CD14-positive monocyte (primary cell): ENCODE results near the gene LGALS8. TPM values are rescaled to one million over a fixed set of nuclear protein-coding genes. Genes with fewer than 3 reads are reported as not detected.

ENCODE experiments used
- DNase-seq, 3 donors: peaks; one replicate each; pipeline ENCODE4 v3.0.0-alpha.2; 2011 to 2022
- H2AFZ ChIP-seq: 2 replicates; pipeline ENCODE4 v1.6.0; 2012; ENCODE audit warnings: mild to moderate bottlenecking, low read depth, low read length, inconsistent platforms; ENCODE audit not compliant: insufficient read depth, poor library complexity, severe bottlenecking
- H3K27ac ChIP-seq, 2 donors: 1 replicate in 1 of 2; 2 replicates in 1 of 2; pipeline ENCODE4 v1.5.1; 2012 to 2013; ENCODE audit warnings: low read length in 2 of 2, control low read depth in 1 of 2, inconsistent platforms in 1 of 2, low read depth in 1 of 2, mild to moderate bottlenecking in 1 of 2
- H3K27me3 ChIP-seq, 2 donors: one replicate each; pipeline versions ENCODE4 v1.6.0 to v1.6.1; 2011 to 2013; ENCODE audit warnings: low read length in 2 of 2; ENCODE audit not compliant: control insufficient read depth in 2 of 2, insufficient read depth in 2 of 2
- H3K36me3 ChIP-seq, 2 donors: replicated peaks in 1 of 2; 1 replicate in 1 of 2; 2 replicates in 1 of 2; pipeline versions ENCODE4 v1.5.1 to v1.6.1; 2012 to 2013; ENCODE audit warnings: low read length in 2 of 2, control low read depth in 1 of 2, inconsistent platforms in 1 of 2, mild to moderate bottlenecking in 1 of 2; ENCODE audit not compliant: insufficient read depth in 2 of 2, control insufficient read depth in 1 of 2
- H3K4me1 ChIP-seq, 2 donors: 1 replicate in 1 of 2; 2 replicates in 1 of 2; pipeline versions ENCODE4 v1.5.1 to v1.6.1; 2012 to 2013; ENCODE audit warnings: low read length in 2 of 2, control low read depth in 1 of 2, inconsistent platforms in 1 of 2, mild to moderate bottlenecking in 1 of 2, moderate library complexity in 1 of 2; ENCODE audit not compliant: insufficient read depth in 2 of 2, control insufficient read depth in 1 of 2
- H3K4me2 ChIP-seq: replicated peaks from 2 replicates; pipeline ENCODE3; 2012; ENCODE audit warnings: low read length, moderate library complexity, mild to moderate bottlenecking; ENCODE audit not compliant: poor library complexity, severe bottlenecking; ENCODE audit errors: extremely low read depth
- H3K4me3 ChIP-seq, 3 experiments: fragments of 200-600 bp in 1 of 3; sonication (generic) in 1 of 3; replicated peaks in 1 of 3; 1 replicate in 2 of 3; 2 replicates in 1 of 3; pipeline ENCODE4 v1.5.1; 2011 to 2013; ENCODE audit warnings: low read length in 3 of 3, mild to moderate bottlenecking in 3 of 3, control low read depth in 2 of 3, low read depth in 2 of 3, inconsistent platforms in 1 of 3, moderate library complexity in 1 of 3
- H3K79me2 ChIP-seq: 2 replicates; pipeline ENCODE4 v1.6.0; 2012; ENCODE audit warnings: mild to moderate bottlenecking, control low read depth, inconsistent platforms, low read length, moderate library complexity; ENCODE audit not compliant: insufficient read depth
- H3K9ac ChIP-seq: 2 replicates; pipeline ENCODE4 v1.6.0; 2017; ENCODE audit warnings: low read length, mild to moderate bottlenecking; ENCODE audit not compliant: insufficient read depth, poor library complexity, severe bottlenecking
- H3K9me3 ChIP-seq, 2 donors: replicated peaks in 1 of 2; 1 replicate in 1 of 2; 2 replicates in 1 of 2; pipeline versions ENCODE4 v1.5.1 to v1.6.1; 2012 to 2013; ENCODE audit warnings: low read length in 2 of 2, control low read depth in 1 of 2; ENCODE audit not compliant: control insufficient read depth in 1 of 2, insufficient read depth in 1 of 2
- H4K20me1 ChIP-seq: 2 replicates; pipeline ENCODE4 v1.6.0; 2012; ENCODE audit warnings: mild to moderate bottlenecking, low read length, control low read depth, moderate library complexity; ENCODE audit not compliant: insufficient read depth
- H3K27ac Mint-ChIP-seq, 7 donors: one replicate each; pipeline ENCODE4 v1.8.0; 2020; ENCODE audit warnings: mild to moderate bottlenecking in 7 of 7, mixed read lengths in 7 of 7, moderate library complexity in 6 of 7, inconsistent platforms in 2 of 7
- H3K27me3 Mint-ChIP-seq, 3 donors: one replicate each; pipeline ENCODE4 v1.8.0; 2021 to 2022; ENCODE audit warnings: low read depth in 3 of 3, mild to moderate bottlenecking in 3 of 3, mixed read lengths in 3 of 3, moderate library complexity in 3 of 3, inconsistent platforms in 1 of 3
- H3K36me3 Mint-ChIP-seq, 2 donors: one replicate each; pipeline ENCODE4 v1.8.0; 2020; ENCODE audit warnings: mixed read lengths in 2 of 2, inconsistent platforms in 1 of 2, mild to moderate bottlenecking in 1 of 2
- H3K4me1 Mint-ChIP-seq: one replicate; pipeline ENCODE4 v1.8.0; 2020; ENCODE audit warnings: mild to moderate bottlenecking, mixed read lengths
- H3K4me3 Mint-ChIP-seq, 2 donors: one replicate each; pipeline ENCODE4 v1.8.0; 2020; ENCODE audit warnings: mild to moderate bottlenecking in 2 of 2, mixed read lengths in 2 of 2, moderate library complexity in 1 of 2
- H3K9me3 Mint-ChIP-seq, 7 donors: one replicate each; pipeline ENCODE4 v1.8.0; 2020 to 2022; ENCODE audit warnings: mixed read lengths in 7 of 7, mild to moderate bottlenecking in 6 of 7, moderate library complexity in 6 of 7, inconsistent platforms in 2 of 7
- CTCF ChIP-seq: fragments of 200-600 bp; IDR thresholded peaks from one replicate; pipeline ENCODE4 v1.8.0; 2022; ENCODE audit warnings: antibody characterized with exemption, mild to moderate bottlenecking
- WGBS: methylation state at CpG from one replicate; pipeline ENCODE4 v1.1.5; 2013; ENCODE audit warnings: missing lambda C conversion rate; ENCODE audit not compliant: insufficient coverage; 5-methylcytosine and 5-hydroxymethylcytosine counted together
- intact Hi-C, 2 donors: fragments of 100-400 bp; cut with micrococcal nuclease; formaldehyde crosslinking; loops; one replicate each; pipeline versions ENCODE4 v1.15.0 to v1.15.1; 2023
- polyA plus RNA-seq, 3 donors: library from polyadenylated mRNA; depleted of rRNA in 1 of 3; unstranded in 2 of 3; stranded (reverse) in 1 of 3; fragments of 300-500 nt in 2 of 3; fragments of >200 nt in 1 of 3; fragmentation: Illumina TruSeq in 2 of 3; gene quantifications; 1 replicate in 2 of 3; 2 replicates in 1 of 3; pipeline ENCODE4 v1.2.3, GENCODE V29; 2012 to 2021

LGALS8 gene
- polyA plus RNA-seq, 3 donors, result 58.9 to 84.6 (median 75.7) TPM

- WGBS, result 80% methylated on average over 1 of the region's 5 CpGs
- Mint-ChIP-seq H3K4me1 (peaks cover 11% of the 10 kb centered on the region), H3K27ac (no peak overlapping the region), H3K4me3 (no peak overlapping the region), H3K36me3 (no peaks in the 10 kb centered on the region), H3K27me3 (peaks cover 0 to 5% (median 4%) of the 10 kb centered on the region in 3 donors), H3K9me3 (no peaks in the 10 kb centered on the region)
- Histone ChIP-seq H3K36me3 (no peaks in the 10 kb centered on the region), H3K27me3 (no peaks in the 10 kb centered on the region), H3K4me1 (peaks cover 12 to 13% of the 10 kb centered on the region in 2 donors), H3K27ac (no peak overlapping the region), H4K20me1 (no peaks in the 10 kb centered on the region), H3K79me2 (no peaks in the 10 kb centered on the region), H3K4me3 (no peak overlapping the region), H3K4me2 (no peak overlapping the region), H2AFZ (no peak overlapping the region), H3K9ac (no peak overlapping the region), H3K9me3 (no peaks in the 10 kb centered on the region)
- no peak for DNase-seq
- intact Hi-C loops, result no loop called here
- no peak for TF ChIP-seq CTCF
Measured at GRCh38 chr1:236507022-236507700, 16.6 kb upstream of the LGALS8 start.

- Histone ChIP-seq H3K9me3 (no peaks in the 10 kb centered on the region), H3K27me3 (no peaks in the 10 kb centered on the region), H3K27ac (no peak overlapping the region), H3K4me1 (peaks cover under 1% of the 10 kb centered on the region in 2 donors), H3K4me3 (no peak overlapping the region), H3K9ac (no peak overlapping the region), H4K20me1 (no peaks in the 10 kb centered on the region), H2AFZ (no peak overlapping the region), H3K4me2 (no peak overlapping the region), H3K79me2 (no peaks in the 10 kb centered on the region), H3K36me3 (no peaks in the 10 kb centered on the region)
- H3K4me3 Mint-ChIP-seq, result no peak overlapping the region
- H3K36me3 Mint-ChIP-seq, result no peaks in the 10 kb centered on the region
- 80% methylated on average over 2 of the region's 6 CpGs for WGBS
- no peak for DNase-seq
- TF ChIP-seq CTCF, result no peak
- no peaks in the 10 kb centered on the region for H3K9me3 Mint-ChIP-seq
- no peaks in the 10 kb centered on the region for H3K4me1 Mint-ChIP-seq
- peaks cover 0 to 7% (median 4%) of the 10 kb centered on the region in 3 donors for H3K27me3 Mint-ChIP-seq
- intact Hi-C loops, result no loop called here
- peak overlapping the region in 1 of 7 donors; percentile 43 for H3K27ac Mint-ChIP-seq
Measured at GRCh38 chr1:236508593-236509027, 15.2 kb upstream of the LGALS8 start.
